Measurements from ENCODE around the gene PLEKHA4. TPM values are rescaled to one million over a fixed set of nuclear protein-coding genes. Genes with fewer than 3 reads are reported as not detected.
"Not testable (repeated sequence)": the region's sequence is repeated elsewhere in the genome, so short reads cannot be mapped to it uniquely, and the experiment has no call there.

PLEKHA4 gene
- total RNA-seq, 1 experiment from 2014 or later: 1.2 TPM

GRCh38 chr19:48906324-48906723 lies 37.9 kb upstream of the PLEKHA4 start:
- H3K9me2 ChIP-seq (replicated peaks; ENCODE audit: low read length): no peaks in the 10 kb centered on the region
- H3K4me3 ChIP-seq (ENCODE audit: low read length): no peak overlapping the region
- H3K79me2 ChIP-seq (ENCODE audit: low read length): peaks cover 6% of the 10 kb centered on the region
- H3K4me2 ChIP-seq (ENCODE audit: low read length): no peak overlapping the region
- ChIA-PET POLR2A (ENCODE audit: unreplicated experiment) (no interaction called here), CTCF (no interaction called here)
- DNase-seq (no peak), ATAC-seq (no peak)
- no peaks in the 10 kb centered on the region for H3F3A ChIP-seq (ENCODE audit: low read length, unreplicated experiment)
- H3K27ac ChIP-seq (ENCODE audit: low read length): no peak overlapping the region
- H3K4me1 ChIP-seq (ENCODE audit: insufficient read depth, low read length): no peaks in the 10 kb centered on the region
- H3K36me3 ChIP-seq (ENCODE audit: low read depth, low read length): no peaks in the 10 kb centered on the region
- H3K9ac ChIP-seq (ENCODE audit: low read length): no peak overlapping the region
- no peaks in the 10 kb centered on the region for H3K9me3 ChIP-seq (ENCODE audit: low read length)
- no peaks in the 10 kb centered on the region for H3K27me3 ChIP-seq (ENCODE audit: low read length)
- H4K20me1 ChIP-seq (ENCODE audit: low read length): no peaks in the 10 kb centered on the region
- no TSS peak for BruUV-seq (replicated peaks)
- TF ChIP-seq EZH2phosphoT487 (IDR thresholded peaks at IDR 0.05; ENCODE audit: borderline replicate concordance, low read length) (no peak), CTCF (conservative IDR thresholded peaks at IDR 0.05; ENCODE audit: low read depth, low read length) (no peak), EZH2 (IDR thresholded peaks at IDR 0.05; ENCODE audit: low read length, unreplicated experiment) (no peak)
- no peak overlapping the region for H2AFZ ChIP-seq (ENCODE audit: low read length)
- intact Hi-C loops (cut with micrococcal nuclease): no loop called here

DNA sequence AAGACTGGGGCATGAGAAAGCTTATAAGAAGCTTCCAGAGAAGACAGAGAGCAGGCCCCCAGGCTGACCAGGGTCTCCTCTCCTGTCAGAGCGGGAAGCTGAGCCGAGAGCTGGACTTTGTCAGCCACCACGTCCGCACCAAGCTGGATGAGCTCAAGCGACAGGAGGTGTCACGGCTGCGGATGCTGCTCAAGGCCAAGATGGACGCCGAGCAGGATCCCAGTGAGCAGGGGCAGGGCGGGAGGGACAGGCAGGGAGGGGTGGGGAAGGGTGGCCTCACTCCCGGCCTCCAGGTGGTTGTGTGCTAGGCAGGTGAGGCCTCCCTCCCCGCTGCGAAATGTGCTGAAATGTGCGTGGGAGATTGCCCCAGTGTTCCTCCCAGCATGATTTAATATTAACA lies 37.2 kb upstream of the PLEKHA4 start:
- CTCF ChIA-PET: no interaction called here
- no peaks in the 10 kb centered on the region for H3K9me3 ChIP-seq (ENCODE audit: low read length)
- H3K4me3 ChIP-seq (ENCODE audit: low read length): no peak overlapping the region
- no peak for TF ChIP-seq EZH2 (IDR thresholded peaks at IDR 0.05; ENCODE audit: low read length, unreplicated experiment)
- TF ChIP-seq CTCF (conservative IDR thresholded peaks at IDR 0.05; ENCODE audit: low read depth, low read length): no peak
- no peak for TF ChIP-seq EZH2phosphoT487 (IDR thresholded peaks at IDR 0.05; ENCODE audit: borderline replicate concordance, low read length)
- H3K9ac ChIP-seq (ENCODE audit: low read length): no peak overlapping the region
- no peak overlapping the region for H3K4me2 ChIP-seq (ENCODE audit: low read length)
- peaks cover 5% of the 10 kb centered on the region; the same call in 1 of the 2 replicates for H3K4me1 ChIP-seq (ENCODE audit: insufficient read depth, low read length)
- no peaks in the 10 kb centered on the region for H3K36me3 ChIP-seq (ENCODE audit: low read depth, low read length)
- H3K27ac ChIP-seq (ENCODE audit: low read length): no peak overlapping the region
- no peaks in the 10 kb centered on the region for H3F3A ChIP-seq (ENCODE audit: low read length, unreplicated experiment)
- POLR2A ChIA-PET (ENCODE audit: unreplicated experiment): no interaction called here
- H3K79me2 ChIP-seq (ENCODE audit: low read length): peaks cover 13% of the 10 kb centered on the region
- no peaks in the 10 kb centered on the region for H3K9me2 ChIP-seq (replicated peaks; ENCODE audit: low read length)
- no peaks in the 10 kb centered on the region for H4K20me1 ChIP-seq (ENCODE audit: low read length)
- DNase-seq (no peak), ATAC-seq (no peak)
- no peak overlapping the region for H2AFZ ChIP-seq (ENCODE audit: low read length)
- H3K27me3 ChIP-seq (ENCODE audit: low read length): no peaks in the 10 kb centered on the region
- no TSS peak for BruUV-seq (replicated peaks)
- intact Hi-C loops (cut with micrococcal nuclease): no loop called here

DNA sequence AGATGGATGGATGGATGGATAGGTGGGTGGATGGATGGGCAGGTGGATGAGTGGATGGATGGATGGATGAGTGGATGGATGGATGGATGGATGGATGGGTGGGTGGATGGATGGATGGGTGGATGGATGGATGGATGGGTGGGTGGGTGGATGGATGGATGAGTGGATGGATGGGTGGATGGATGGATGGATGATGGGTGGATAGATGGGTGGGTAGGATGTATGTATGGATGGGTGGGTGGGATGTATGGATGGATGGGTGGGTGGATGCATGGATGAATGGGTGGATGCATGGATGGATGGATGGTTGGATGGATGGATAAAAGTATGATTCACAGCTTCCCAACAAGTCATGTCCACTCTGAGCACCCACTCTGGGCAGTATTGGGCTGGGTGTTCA lies 35.4 kb upstream of the PLEKHA4 start:
- H3K9me2 ChIP-seq (replicated peaks; ENCODE audit: low read length); ATAC-seq; CTCF ChIA-PET: not testable (repeated sequence)

GRCh38 chr19:48902291-48902690 lies 33.9 kb upstream of the PLEKHA4 start:
- H3K79me2 ChIP-seq (ENCODE audit: low read length): peaks cover 17% of the 10 kb centered on the region
- CTCF ChIA-PET; H3K9me3 ChIP-seq (ENCODE audit: low read length); H3K4me2 ChIP-seq (ENCODE audit: low read length); DNase-seq; H2AFZ ChIP-seq (ENCODE audit: low read length); ATAC-seq; H3K4me3 ChIP-seq (ENCODE audit: low read length); H3K4me1 ChIP-seq (ENCODE audit: insufficient read depth, low read length); POLR2A ChIA-PET (ENCODE audit: unreplicated experiment); H3K36me3 ChIP-seq (ENCODE audit: low read depth, low read length); H3K27ac ChIP-seq (ENCODE audit: low read length); H3K27me3 ChIP-seq (ENCODE audit: low read length); BruUV-seq (replicated peaks); H3K9me2 ChIP-seq (replicated peaks; ENCODE audit: low read length); H3K9ac ChIP-seq (ENCODE audit: low read length); H3F3A ChIP-seq (ENCODE audit: low read length, unreplicated experiment); H4K20me1 ChIP-seq (ENCODE audit: low read length); intact Hi-C loops (cut with micrococcal nuclease): not testable (repeated sequence)

More for the DNA sequence above, 35.4 kb upstream of the PLEKHA4 start:
- BruUV-seq (replicated peaks); H3K36me3 ChIP-seq (ENCODE audit: low read depth, low read length); H3K4me1 ChIP-seq (ENCODE audit: insufficient read depth, low read length); H4K20me1 ChIP-seq (ENCODE audit: low read length); H3K9me3 ChIP-seq (ENCODE audit: low read length); H3K4me2 ChIP-seq (ENCODE audit: low read length); intact Hi-C loops (cut with micrococcal nuclease); H3F3A ChIP-seq (ENCODE audit: low read length, unreplicated experiment); H3K27ac ChIP-seq (ENCODE audit: low read length); H2AFZ ChIP-seq (ENCODE audit: low read length); POLR2A ChIA-PET (ENCODE audit: unreplicated experiment); DNase-seq; H3K27me3 ChIP-seq (ENCODE audit: low read length); H3K9ac ChIP-seq (ENCODE audit: low read length); H3K4me3 ChIP-seq (ENCODE audit: low read length): not testable (repeated sequence)
- peaks cover 17% of the 10 kb centered on the region for H3K79me2 ChIP-seq (ENCODE audit: low read length)

Measured in PC-3 (cell line).